GM12878 (cell line): ENCODE results near the gene CHN1. TPM values are rescaled to one million over a fixed set of nuclear protein-coding genes. Genes with fewer than 3 reads are reported as not detected.

Experiments
- ATAC-seq: fragments of 200-7000 bp; cut with Tn5 transposase; 3 replicates; pipeline ENCODE4 v1.9.1; 2020; ENCODE audit warnings: mild to moderate bottlenecking, moderate library complexity
- BruUV-seq: library from RNA; stranded (reverse); fragments of 400-500 nt; replicated peaks from 2 replicates; lab custom pipeline; 2021; lab: Mats Ljungman, UMichigan
- CTCF ChIA-PET: fragments of 300-600 bp; sonication (Branson Sonifier 250); formaldehyde crosslinking; extraction: SDS; loops from one replicate; lab custom pipeline; 2021; ENCODE audit warnings: inconsistent platforms; lab: Yijun Ruan, JAX
- POLR2A ChIA-PET: fragments of 350-600 bp; formaldehyde crosslinking; extraction: SDS; loops from one replicate; lab custom pipeline; 2021; ENCODE audit warnings: inconsistent platforms; lab: Charles Lee
- RAD21 ChIA-PET: fragments of 300-600 bp; sonication (Branson Sonifier 250); formaldehyde crosslinking; loops from one replicate; lab custom pipeline; 2023; ENCODE audit warnings: antibody characterized with exemption; ENCODE audit not compliant: unreplicated experiment; lab: Charles Lee
- SMC1A ChIA-PET: fragments of 300-600 bp; sonication (Branson Sonifier 250); formaldehyde crosslinking; loops from one replicate; lab custom pipeline; 2023; ENCODE audit not compliant: unreplicated experiment, uncharacterized antibody; lab: Charles Lee
- DNase-seq: peaks from one replicate; pipeline ENCODE4 v3.0.0-alpha.2; 2011; ENCODE audit warnings: low read depth, low spot score
- FAIRE-seq: peaks from 3 replicates; lab custom pipeline; 2011; peaks lifted over from hg19 to GRCh38; lab: Jason Lieb, UNC
- H2AFZ ChIP-seq: 2 replicates; pipeline ENCODE4 v1.6.0; 2011; ENCODE audit warnings: low read depth, low read length, control low read depth; ENCODE audit not compliant: control insufficient read depth
- H3K27ac ChIP-seq: 2 replicates; pipeline ENCODE4 v1.5.1; 2011; ENCODE audit warnings: control low read depth; ENCODE audit not compliant: control insufficient read depth, insufficient read depth
- H3K27me3 ChIP-seq, 2 experiments: replicated peaks in 1 of 2; 2 replicates each; pipeline versions ENCODE4 v1.6.0 to v1.6.1; 2011; ENCODE audit warnings: low read length in 1 of 2; ENCODE audit not compliant: control insufficient read depth in 2 of 2, insufficient read depth in 2 of 2
- H3K36me3 ChIP-seq, 2 experiments: 2 replicates each; pipeline ENCODE4 v1.5.1; 2011; ENCODE audit warnings: low read length in 1 of 2; ENCODE audit not compliant: control insufficient read depth in 2 of 2, insufficient read depth in 2 of 2
- H3K4me1 ChIP-seq: 2 replicates; pipeline ENCODE4 v1.6.1; 2011; ENCODE audit warnings: mild to moderate bottlenecking, low read length, moderate library complexity, mixed read lengths; ENCODE audit not compliant: control insufficient read depth, insufficient read depth
- H3K4me2 ChIP-seq: 2 replicates; pipeline ENCODE4 v1.6.0; 2011; ENCODE audit warnings: control low read depth; ENCODE audit not compliant: control insufficient read depth, insufficient read depth
- H3K4me3 ChIP-seq: fragments of 200-600 bp; sonication (generic); 2 replicates; pipeline ENCODE4 v1.5.1; 2016
- H3K79me2 ChIP-seq: 2 replicates; pipeline ENCODE4 v1.6.0; 2011; ENCODE audit warnings: low read length; ENCODE audit not compliant: control insufficient read depth, insufficient read depth
- H3K9ac ChIP-seq: 2 replicates; pipeline ENCODE4 v1.8.0; 2011; ENCODE audit warnings: low read length, control low read depth, mixed read lengths; ENCODE audit not compliant: control insufficient read depth, insufficient read depth
- H3K9me3 ChIP-seq: replicated peaks from 3 replicates; pipeline ENCODE4 v1.5.1; 2011; ENCODE audit warnings: mild to moderate bottlenecking, low read length; ENCODE audit not compliant: control insufficient read depth, insufficient read depth
- H4K20me1 ChIP-seq: 2 replicates; pipeline ENCODE4 v1.6.0; 2011; ENCODE audit not compliant: control insufficient read depth, insufficient read depth
- BACH1 ChIP-seq: fragments of 450-650 bp; IDR thresholded peaks from 2 replicates; pipeline ENCODE4 v1.6.1; 2017; ENCODE audit warnings: mild to moderate bottlenecking, borderline replicate concordance
- BCL11A ChIP-seq: IDR thresholded peaks from 2 replicates; pipeline ENCODE4 v1.6.1; 2011; ENCODE audit warnings: low read depth, low read length
- CUX1 ChIP-seq: IDR thresholded peaks from 2 replicates; pipeline ENCODE4 v1.6.1; 2012; ENCODE audit warnings: improper control_type of control experiment, low read depth, low read length; ENCODE audit not compliant: insufficient replicate concordance
- JUND ChIP-seq: IDR thresholded peaks from 2 replicates; pipeline ENCODE4 v1.6.1; 2012; ENCODE audit warnings: low read depth, mild to moderate bottlenecking, low read length, improper control_type of control experiment, moderate library complexity
- MEF2B ChIP-seq: fragments of 450-650 bp; IDR thresholded peaks from 2 replicates; pipeline ENCODE4 v1.6.1; 2018; ENCODE audit warnings: mild to moderate bottlenecking, moderate library complexity; ENCODE audit not compliant: partially characterized antibody, poor library complexity, severe bottlenecking
- TBL1XR1 ChIP-seq: IDR thresholded peaks from 2 replicates; pipeline ENCODE4 v1.6.1; 2012; ENCODE audit warnings: low read depth, low read length, improper control_type of control experiment
- WGBS: methylation state at CpG from one replicate; pipeline ENCODE4 v1.1.6; 2016; ENCODE audit warnings: low lambda C conversion rate; ENCODE audit not compliant: insufficient replicate concordance, insufficient coverage; ENCODE audit errors: missing lambda C conversion rate; 5-methylcytosine and 5-hydroxymethylcytosine counted together
- in situ Hi-C: fragments of 300-500 bp; cut with MboI; formaldehyde crosslinking; loops from 9 replicates; pipeline ENCODE4 v1.14.3; 2018; ENCODE audit warnings: mixed read lengths
- intact Hi-C: fragments of 100-400 bp; cut with micrococcal nuclease; formaldehyde crosslinking; loops from one replicate; pipeline ENCODE4 v1.14.2; 2022; ENCODE audit not compliant: unreplicated experiment
- polyA plus RNA-seq, 11 experiments: library from polyadenylated mRNA; depleted of rRNA in 4 of 11; unstranded in 6 of 11; stranded (reverse) in 5 of 11; fragments of >200 nt; fragmentation: Nextera tagmentation in 4 of 11; fragmentation: Illumina TruSeq in 1 of 11; extraction: Ambion mirVana in 4 of 11; extraction: Trizol in 1 of 11; gene quantifications; 1 replicate in 1 of 11; 2 replicates in 10 of 11; pipeline versions ENCODE4 v1.2.1 to v1.2.3, GENCODE V29; 2011 to 2016; ENCODE audit warnings: inconsistent platforms in 2 of 11, missing spikeins in 2 of 11, low read depth in 1 of 11
- total RNA-seq, 4 experiments: library from RNA; depleted of rRNA in 3 of 4; stranded (reverse); fragments of >200 nt in 3 of 4; fragmentation: Illumina TruSeq in 1 of 4; extraction: Trizol in 1 of 4; gene quantifications; 2 replicates each; pipeline versions ENCODE4 v1.2.1 to v1.2.3, GENCODE V29; 2013 to 2021
- TF ChIP-seq, protein P1 (sequence below): IDR thresholded peaks from 2 replicates; pipeline ENCODE4 v1.6.1; 2011; ENCODE audit warnings: borderline replicate concordance, low read depth, mild to moderate bottlenecking, moderate library complexity, mixed read lengths, low read length; ENCODE audit not compliant: insufficient read depth; ENCODE audit errors: extremely low read length
- TF ChIP-seq, protein P2 (sequence below): fragments of 450-650 bp; IDR thresholded peaks from 2 replicates; pipeline ENCODE4 v1.6.1; 2017; ENCODE audit warnings: antibody characterized with exemption, mild to moderate bottlenecking, moderate library complexity
- TF ChIP-seq, protein P3 (sequence below): IDR thresholded peaks from 2 replicates; pipeline ENCODE4 v1.6.1; 2011; ENCODE audit warnings: low read depth, low read length, improper control_type of control experiment, borderline replicate concordance

Gene CHN1
- total and polyA plus RNA-seq, 10 of the 15 experiments (the other 5 are each of a cell fraction or from before 2014, with no cell fraction given), result 0.18 to 0.92 (median 0.53) TPM; not detected in 1

DNA sequence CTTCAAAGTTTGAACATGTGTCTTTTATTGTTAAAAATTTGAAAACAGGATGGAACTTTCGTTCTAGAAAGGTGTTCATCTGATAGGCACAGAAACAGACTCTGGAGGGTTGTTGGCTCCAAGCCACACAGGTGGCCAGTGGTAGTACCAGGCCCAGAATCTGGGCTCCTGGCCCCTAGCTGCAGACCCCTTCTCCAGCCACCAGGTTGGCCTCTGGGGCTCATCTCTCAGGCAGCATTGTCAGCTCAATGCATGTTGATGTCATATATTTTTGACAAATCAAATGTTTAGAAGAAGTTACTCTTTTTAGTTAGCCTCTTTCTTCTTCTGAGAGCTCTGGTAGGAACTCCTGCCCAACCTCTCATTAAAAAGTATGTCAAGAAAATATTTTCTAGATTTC is 206.4 kb downstream of the CHN1 start (continued):
- no peak for TF ChIP-seq CUX1
- no peak for TF ChIP-seq TBL1XR1
- TF ChIP-seq JUND, result no peak

DNA sequence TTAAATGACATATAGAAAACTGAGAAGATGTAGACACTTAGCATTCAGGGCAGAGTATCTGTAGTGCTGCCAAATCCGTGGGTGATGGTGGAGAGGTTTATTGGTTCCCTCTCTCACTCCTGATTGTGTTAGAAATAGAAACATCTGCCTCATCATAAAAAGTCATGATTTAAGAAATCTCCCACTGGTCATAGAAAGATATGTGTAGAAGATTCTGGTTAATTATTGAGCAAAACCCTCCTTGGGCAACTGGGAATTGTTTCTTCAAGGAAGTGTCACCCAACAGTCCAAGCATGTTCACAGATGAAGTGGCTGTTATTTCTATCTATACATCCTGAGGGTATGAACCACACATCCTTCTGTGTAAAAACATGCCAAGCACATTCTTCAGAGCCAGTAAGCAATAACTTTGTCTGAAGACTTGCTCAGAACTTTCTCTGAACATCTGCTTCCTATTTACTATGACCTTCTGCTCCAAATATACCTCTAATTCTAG is 207.4 kb downstream of the CHN1 start:
- Histone ChIP-seq H3K27ac (no peak overlapping the region), H3K9ac (no peak overlapping the region), H2AFZ (no peak overlapping the region), H3K4me3 (no peak overlapping the region), H3K9me3 (no peaks in the 10 kb centered on the region), H3K36me3 (no peaks in the 10 kb centered on the region), H3K4me1 (no peaks in the 10 kb centered on the region), H4K20me1 (no peaks in the 10 kb centered on the region), H3K27me3 (no peaks in the 10 kb centered on the region; a peak in 1 of 4 replicates), H3K79me2 (no peaks in the 10 kb centered on the region), H3K4me2 (no peak overlapping the region)
- 14% methylated on average over 1 of the region's 1 CpG for WGBS
- ChIA-PET POLR2A (no interaction called here), RAD21 (no interaction called here), SMC1A (interaction anchor here (1.0 to 1.4 kb wide), 2 partner anchors 15 to 16 kb away, joined by 3 to 4 read pairs; no protein-coding TSS in a partner anchor), CTCF (interaction anchor here (0.7 kb wide), 1 partner anchor 1993 kb away, joined by 4 read pairs; no protein-coding TSS in a partner anchor)
- ATAC-seq, result no peak
- DNase-seq, result no peak
- no TSS peak for BruUV-seq
- no peak for FAIRE-seq
- in situ Hi-C loops (no loop called here), intact Hi-C loops (no loop called here)
- TF ChIP-seq BACH1 (no peak), MEF2B (no peak), BCL11A (no peak)
- TF ChIP-seq, protein P1, sequence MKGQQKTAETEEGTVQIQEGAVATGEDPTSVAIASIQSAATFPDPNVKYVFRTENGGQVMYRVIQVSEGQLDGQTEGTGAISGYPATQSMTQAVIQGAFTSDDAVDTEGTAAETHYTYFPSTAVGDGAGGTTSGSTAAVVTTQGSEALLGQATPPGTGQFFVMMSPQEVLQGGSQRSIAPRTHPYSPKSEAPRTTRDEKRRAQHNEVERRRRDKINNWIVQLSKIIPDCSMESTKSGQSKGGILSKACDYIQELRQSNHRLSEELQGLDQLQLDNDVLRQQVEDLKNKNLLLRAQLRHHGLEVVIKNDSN, result no peak
- TF ChIP-seq, protein P2, sequence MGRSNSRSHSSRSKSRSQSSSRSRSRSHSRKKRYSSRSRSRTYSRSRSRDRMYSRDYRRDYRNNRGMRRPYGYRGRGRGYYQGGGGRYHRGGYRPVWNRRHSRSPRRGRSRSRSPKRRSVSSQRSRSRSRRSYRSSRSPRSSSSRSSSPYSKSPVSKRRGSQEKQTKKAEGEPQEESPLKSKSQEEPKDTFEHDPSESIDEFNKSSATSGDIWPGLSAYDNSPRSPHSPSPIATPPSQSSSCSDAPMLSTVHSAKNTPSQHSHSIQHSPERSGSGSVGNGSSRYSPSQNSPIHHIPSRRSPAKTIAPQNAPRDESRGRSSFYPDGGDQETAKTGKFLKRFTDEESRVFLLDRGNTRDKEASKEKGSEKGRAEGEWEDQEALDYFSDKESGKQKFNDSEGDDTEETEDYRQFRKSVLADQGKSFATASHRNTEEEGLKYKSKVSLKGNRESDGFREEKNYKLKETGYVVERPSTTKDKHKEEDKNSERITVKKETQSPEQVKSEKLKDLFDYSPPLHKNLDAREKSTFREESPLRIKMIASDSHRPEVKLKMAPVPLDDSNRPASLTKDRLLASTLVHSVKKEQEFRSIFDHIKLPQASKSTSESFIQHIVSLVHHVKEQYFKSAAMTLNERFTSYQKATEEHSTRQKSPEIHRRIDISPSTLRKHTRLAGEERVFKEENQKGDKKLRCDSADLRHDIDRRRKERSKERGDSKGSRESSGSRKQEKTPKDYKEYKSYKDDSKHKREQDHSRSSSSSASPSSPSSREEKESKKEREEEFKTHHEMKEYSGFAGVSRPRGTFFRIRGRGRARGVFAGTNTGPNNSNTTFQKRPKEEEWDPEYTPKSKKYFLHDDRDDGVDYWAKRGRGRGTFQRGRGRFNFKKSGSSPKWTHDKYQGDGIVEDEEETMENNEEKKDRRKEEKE, result no peak
- TF ChIP-seq, protein P3, sequence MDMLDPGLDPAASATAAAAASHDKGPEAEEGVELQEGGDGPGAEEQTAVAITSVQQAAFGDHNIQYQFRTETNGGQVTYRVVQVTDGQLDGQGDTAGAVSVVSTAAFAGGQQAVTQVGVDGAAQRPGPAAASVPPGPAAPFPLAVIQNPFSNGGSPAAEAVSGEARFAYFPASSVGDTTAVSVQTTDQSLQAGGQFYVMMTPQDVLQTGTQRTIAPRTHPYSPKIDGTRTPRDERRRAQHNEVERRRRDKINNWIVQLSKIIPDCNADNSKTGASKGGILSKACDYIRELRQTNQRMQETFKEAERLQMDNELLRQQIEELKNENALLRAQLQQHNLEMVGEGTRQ, result no peak
